Mesenchymal stem cell (in vitro differentiated cells and primary cell): ENCODE measurements around the gene AQP11.
"Not testable (repeated sequence)": the region's sequence is repeated elsewhere in the genome, so short reads cannot be mapped to it uniquely, and the experiment has no call there.

Source experiments
- DNase-seq: peaks from one replicate; pipeline ENCODE4 v3.0.0-alpha.2; 2013
- H2AFZ ChIP-seq: one replicate; pipeline ENCODE4 v1.6.1; 2013; ENCODE audit warnings: low read depth, mild to moderate bottlenecking, control low read depth, inconsistent platforms, low read length, moderate library complexity
- H2AK5ac ChIP-seq: 2 replicates; pipeline ENCODE4 v1.6.1; 2013; ENCODE audit warnings: low read length, moderate library complexity, mild to moderate bottlenecking, inconsistent platforms; ENCODE audit not compliant: severe bottlenecking
- H2BK120ac ChIP-seq: one replicate; pipeline ENCODE4 v1.6.1; 2013; ENCODE audit warnings: low read depth, mild to moderate bottlenecking, inconsistent platforms, low read length, moderate library complexity
- H2BK12ac ChIP-seq, 2 experiments: one replicate each; pipeline ENCODE4 v1.6.1; 2013; ENCODE audit warnings: inconsistent platforms in 2 of 2, low read length in 2 of 2, mild to moderate bottlenecking in 2 of 2, moderate library complexity in 2 of 2, control low read depth in 1 of 2
- H2BK15ac ChIP-seq: one replicate; pipeline ENCODE4 v1.6.1; 2013; ENCODE audit warnings: mild to moderate bottlenecking, low read depth, inconsistent platforms; ENCODE audit not compliant: poor library complexity, severe bottlenecking
- H2BK5ac ChIP-seq: 2 replicates; pipeline ENCODE4 v1.6.1; 2013; ENCODE audit warnings: low read depth, mild to moderate bottlenecking, low read length, control low read depth, inconsistent platforms; ENCODE audit not compliant: poor library complexity, severe bottlenecking
- H3K14ac ChIP-seq, 2 experiments: one replicate each; pipeline ENCODE4 v1.6.1; 2013; ENCODE audit warnings: inconsistent platforms in 2 of 2, low read length in 2 of 2, control low read depth in 1 of 2, mild to moderate bottlenecking in 1 of 2, moderate library complexity in 1 of 2
- H3K18ac ChIP-seq, 2 experiments: one replicate each; pipeline ENCODE4 v1.6.1; 2013; ENCODE audit warnings: inconsistent platforms in 2 of 2, low read length in 2 of 2, control low read depth in 1 of 2, low read depth in 1 of 2, mild to moderate bottlenecking in 1 of 2
- H3K23ac ChIP-seq, 2 experiments: one replicate each; pipeline ENCODE4 v1.6.1; 2013; ENCODE audit warnings: inconsistent platforms in 2 of 2, low read length in 2 of 2, mild to moderate bottlenecking in 2 of 2, moderate library complexity in 2 of 2, control low read depth in 1 of 2
- H3K27ac ChIP-seq: 2 replicates; pipeline ENCODE4 v1.5.1; 2013; ENCODE audit warnings: mild to moderate bottlenecking, moderate library complexity, low read length, control low read depth, inconsistent platforms; ENCODE audit not compliant: poor library complexity, severe bottlenecking
- H3K27me3 ChIP-seq, 2 experiments: 2 replicates each; pipeline versions ENCODE4 v1.6.1 to v1.7.0; 2013; ENCODE audit warnings: low read length in 2 of 2, mild to moderate bottlenecking in 2 of 2, moderate library complexity in 2 of 2, control low read depth in 1 of 2, inconsistent platforms in 1 of 2; ENCODE audit not compliant: control insufficient read depth in 1 of 2, insufficient read depth in 1 of 2
- H3K36me3 ChIP-seq, 2 experiments: 2 replicates each; pipeline versions ENCODE4 v1.6.1 to v1.7.0; 2013; ENCODE audit warnings: low read length in 2 of 2, control low read depth in 1 of 2, inconsistent platforms in 1 of 2, low read depth in 1 of 2, mild to moderate bottlenecking in 1 of 2; ENCODE audit not compliant: insufficient read depth in 2 of 2, control insufficient read depth in 1 of 2
- H3K4ac ChIP-seq, 2 experiments: one replicate each; pipeline ENCODE4 v1.6.1; 2013; ENCODE audit warnings: inconsistent platforms in 2 of 2, low read length in 2 of 2, mild to moderate bottlenecking in 2 of 2, moderate library complexity in 2 of 2, control low read depth in 1 of 2, low read depth in 1 of 2
- H3K4me1 ChIP-seq: 2 replicates; pipeline ENCODE4 v1.6.1; 2013; ENCODE audit warnings: low read depth, low read length, control low read depth; ENCODE audit not compliant: control insufficient read depth, insufficient read depth
- H3K4me2 ChIP-seq: 2 replicates; pipeline ENCODE4 v1.6.1; 2013; ENCODE audit warnings: low read length, mild to moderate bottlenecking, inconsistent platforms; ENCODE audit not compliant: poor library complexity, severe bottlenecking
- H3K4me3 ChIP-seq, 2 experiments: 2 replicates each; pipeline versions ENCODE4 v1.5.1 to v1.7.0; 2013; ENCODE audit warnings: low read length in 2 of 2, mild to moderate bottlenecking in 2 of 2, control low read depth in 1 of 2, low read depth in 1 of 2; ENCODE audit not compliant: insufficient read depth in 1 of 2
- H3K79me1 ChIP-seq: replicated peaks from 2 replicates; pipeline ENCODE4 v1.6.1; 2013; ENCODE audit warnings: mild to moderate bottlenecking, control low read depth, low read length, inconsistent platforms; ENCODE audit not compliant: poor library complexity, severe bottlenecking
- H3K9ac ChIP-seq: 2 replicates; pipeline ENCODE4 v1.7.0; 2013; ENCODE audit warnings: mild to moderate bottlenecking, low read length, moderate library complexity
- H3K9me3 ChIP-seq: 2 replicates; pipeline ENCODE4 v1.7.0; 2013; ENCODE audit warnings: mild to moderate bottlenecking, low read length; ENCODE audit not compliant: control insufficient read depth
- H4K8ac ChIP-seq: one replicate; pipeline ENCODE4 v1.6.1; 2013; ENCODE audit warnings: inconsistent platforms, mild to moderate bottlenecking, low read length, moderate library complexity
- H4K91ac ChIP-seq: one replicate; pipeline ENCODE4 v1.6.1; 2013; ENCODE audit warnings: mild to moderate bottlenecking, low read length, inconsistent platforms
- WGBS: methylation state at CpG from one replicate; pipeline ENCODE4 v1.1.7; 2013; ENCODE audit warnings: mixed read lengths; 5-methylcytosine and 5-hydroxymethylcytosine counted together

The AQP11 gene

GRCh38 chr11:77568916-77569675 lies 20.7 kb upstream of the AQP11 start:
- no peak overlapping the region for H3K4me3 ChIP-seq
- H3K14ac ChIP-seq = no peak overlapping the region
- peaks cover 0 to 2% of the 10 kb centered on the region in 2 experiments for H3K36me3 ChIP-seq
- no peak overlapping the region for H2BK120ac ChIP-seq
- no peak overlapping the region for H3K27ac ChIP-seq
- H3K27me3 ChIP-seq = no peaks in the 10 kb centered on the region
- H3K9me3 ChIP-seq = no peaks in the 10 kb centered on the region
- H2AFZ ChIP-seq = no peak overlapping the region
- no peak overlapping the region for H2BK5ac ChIP-seq
- no peaks in the 10 kb centered on the region for H3K79me1 ChIP-seq
- no peak for DNase-seq
- H3K4ac ChIP-seq = no peak overlapping the region
- no peak overlapping the region for H2BK12ac ChIP-seq
- no peak overlapping the region for H3K9ac ChIP-seq
- H3K23ac ChIP-seq = no peak overlapping the region
- H2BK15ac ChIP-seq = no peak overlapping the region
- H4K8ac ChIP-seq = no peak overlapping the region
- H3K18ac ChIP-seq = no peak overlapping the region
- 82% methylated on average over 3 of the region's 3 CpGs for WGBS
- H3K4me2 ChIP-seq = no peak overlapping the region
- no peak overlapping the region for H4K91ac ChIP-seq
- no peak overlapping the region for H2AK5ac ChIP-seq
- H3K4me1 ChIP-seq = no peaks in the 10 kb centered on the region

DNA sequence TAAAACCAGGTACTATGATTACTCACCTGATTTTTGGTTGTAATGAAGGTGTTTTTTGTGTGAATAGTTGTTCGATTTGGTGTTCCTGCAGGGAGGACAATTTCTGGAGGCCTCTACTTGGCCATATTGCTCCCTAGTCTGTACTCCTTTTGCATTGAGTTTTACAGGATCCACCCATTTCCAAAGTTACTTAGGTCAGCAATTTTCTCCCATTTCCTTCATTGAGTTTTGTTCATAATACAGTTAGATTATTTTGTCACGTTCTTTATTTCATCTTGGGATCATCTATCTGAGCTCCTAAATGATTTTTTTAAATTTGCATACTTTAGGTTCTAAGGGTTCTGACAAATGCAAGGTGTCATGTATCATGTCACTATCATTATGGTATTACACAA lies 20.1 kb upstream of the AQP11 start:
- Histone ChIP-seq H2BK15ac (no peak overlapping the region), H3K27ac (no peak overlapping the region), H2BK120ac (no peak overlapping the region), H3K9me3 (no peaks in the 10 kb centered on the region), H3K4ac (no peak overlapping the region), H2AK5ac (no peak overlapping the region), H2BK12ac (no peak overlapping the region), H3K79me1 (no peaks in the 10 kb centered on the region), H3K27me3 (no peaks in the 10 kb centered on the region), H3K4me2 (no peak overlapping the region), H3K9ac (no peak overlapping the region), H3K4me3 (no peak overlapping the region), H3K36me3 (peaks cover 0 to 2% of the 10 kb centered on the region in 2 experiments), H2AFZ (no peak overlapping the region), H3K14ac (no peak overlapping the region), H3K4me1 (no peaks in the 10 kb centered on the region), H4K91ac (no peak overlapping the region), H2BK5ac (no peak overlapping the region), H3K18ac (no peak overlapping the region), H4K8ac (no peak overlapping the region), H3K23ac (no peak overlapping the region)
- no peak for DNase-seq
- WGBS = 100% methylated on average over 1 of the region's 2 CpGs

DNA sequence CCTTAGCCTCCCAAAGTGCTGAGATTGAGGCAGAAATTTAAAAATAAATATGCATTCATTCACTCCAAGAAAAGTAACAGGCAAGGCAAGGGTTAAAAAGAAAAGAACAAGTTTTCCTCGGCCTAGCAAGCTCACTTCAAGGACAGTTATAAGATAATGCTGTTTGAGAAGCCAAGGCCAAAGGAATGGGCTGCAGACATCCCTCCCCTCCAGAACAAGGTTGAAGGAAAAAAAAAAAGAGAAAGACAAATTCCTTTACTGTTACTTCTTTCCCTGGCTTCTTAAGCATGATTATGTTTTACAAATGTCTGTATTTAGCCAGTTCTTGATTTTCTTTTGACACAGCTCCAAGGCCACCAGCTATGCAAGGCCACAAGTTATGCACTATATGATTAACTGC lies 18.9 kb upstream of the AQP11 start:
- not testable (repeated sequence) for H3K14ac ChIP-seq, H2BK12ac ChIP-seq, H3K18ac ChIP-seq, H3K4me2 ChIP-seq, H3K36me3 ChIP-seq, H3K4me1 ChIP-seq, H4K8ac ChIP-seq, H2BK5ac ChIP-seq, H3K79me1 ChIP-seq, H2BK120ac ChIP-seq, H3K9me3 ChIP-seq, H3K4me3 ChIP-seq, H3K27ac ChIP-seq, H3K4ac ChIP-seq, H3K27me3 ChIP-seq, H3K9ac ChIP-seq, H4K91ac ChIP-seq, H2AK5ac ChIP-seq, H2AFZ ChIP-seq, H2BK15ac ChIP-seq, H3K23ac ChIP-seq, DNase-seq
- no CpG with 5 or more reads among the region's 1 CpG for WGBS

DNA sequence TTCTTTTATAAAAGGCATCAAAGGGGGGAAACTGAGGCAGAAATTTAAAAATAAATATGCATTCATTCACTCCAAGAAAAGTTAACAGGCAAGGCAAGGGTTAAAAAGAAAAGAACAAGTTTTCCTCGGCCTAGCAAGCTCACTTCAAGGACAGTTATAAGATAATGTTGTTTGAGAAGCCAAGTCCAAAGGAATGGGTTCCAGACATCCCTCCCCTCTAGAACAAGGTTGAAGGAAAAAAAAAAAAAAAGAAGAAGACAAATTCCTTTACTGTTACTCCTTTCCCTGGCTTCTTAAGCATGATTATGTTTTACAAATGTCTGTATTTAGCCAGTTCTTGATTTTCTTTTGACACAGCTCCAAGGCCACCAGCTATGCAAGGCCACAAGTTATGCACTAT lies 14.3 kb upstream of the AQP11 start:
- H3K4me2 ChIP-seq, H2AFZ ChIP-seq, H3K27ac ChIP-seq, H3K36me3 ChIP-seq, H3K4ac ChIP-seq, H3K18ac ChIP-seq, H2BK5ac ChIP-seq, H3K23ac ChIP-seq, H2BK12ac ChIP-seq, H3K9ac ChIP-seq, H3K14ac ChIP-seq, DNase-seq, H3K4me1 ChIP-seq, H4K91ac ChIP-seq, H2BK15ac ChIP-seq, H3K4me3 ChIP-seq, H2AK5ac ChIP-seq, H3K27me3 ChIP-seq, H3K79me1 ChIP-seq, H2BK120ac ChIP-seq, H4K8ac ChIP-seq, H3K9me3 ChIP-seq: not testable (repeated sequence)
- WGBS = no CpG with 5 or more reads among the region's 1 CpG
